Tibial nerve (tissue), 3 donors: Measurements from ENCODE around the gene CUX1.
"Not testable (repeated sequence)": the region's sequence is repeated elsewhere in the genome, so short reads cannot be mapped to it uniquely, and the experiment has no call there.

ENCODE experiments used
- EP300 ChIP-seq, 2 donors: sonication (generic); formaldehyde crosslinking; IDR thresholded peaks; one replicate each; pipeline ENCODE4 v1.6.1; 2017; ENCODE audit warnings: antibody characterized with exemption in 2 of 2, mild to moderate bottlenecking in 1 of 2
- POLR2A ChIP-seq, 2 donors: fragments of 450-650 bp; IDR thresholded peaks; one replicate each; pipeline ENCODE4 v1.6.1; 2017; ENCODE audit warnings: antibody characterized with exemption in 2 of 2, mild to moderate bottlenecking in 2 of 2, moderate library complexity in 2 of 2

GRCh38 chr7:102301367-102301766, 483.9 kb downstream of the CUX1 start:
- not testable (repeated sequence) for TF ChIP-seq POLR2A, EP300 (IDR thresholded peaks at IDR 0.05)
